AG04450 (cell line): Measurements from ENCODE around the gene MARCHF2. TPM values are rescaled to one million over a fixed set of nuclear protein-coding genes. Genes with fewer than 3 reads are reported as not detected.

ENCODE experiments used
- CTCF ChIA-PET: fragments of 300-600, 350-600 bp; formaldehyde crosslinking; extraction: SDS; loops from one replicate; lab custom pipeline; 2022; ENCODE audit warnings: antibody characterized with exemption, inconsistent platforms; lab: Charles Lee
- POLR2A ChIA-PET: fragments of 350-600 bp; formaldehyde crosslinking; extraction: SDS; loops from one replicate; lab custom pipeline; 2021; ENCODE audit warnings: antibody characterized with exemption, inconsistent platforms; lab: Yijun Ruan, JAX
- DNase-seq: peaks from one replicate; pipeline ENCODE4 v3.0.0-alpha.2; 2011; ENCODE audit warnings: low read depth, low spot score
- H3K27ac ChIP-seq: one replicate; pipeline ENCODE4 v1.5.1; 2012; ENCODE audit warnings: low read depth, low read length, control low read depth
- H3K27me3 ChIP-seq: one replicate; pipeline ENCODE4 v1.6.0; 2012; ENCODE audit warnings: low read length; ENCODE audit not compliant: control insufficient read depth, insufficient read depth
- H3K4me3 ChIP-seq: 2 replicates; pipeline ENCODE4 v1.5.1; 2011; ENCODE audit warnings: mild to moderate bottlenecking, low read depth, low read length, control low read depth
- H3K9me3 ChIP-seq: 2 replicates; pipeline ENCODE4 v1.5.1; 2012; ENCODE audit warnings: low read length; ENCODE audit not compliant: control insufficient read depth, insufficient read depth
- CTCF ChIP-seq: IDR thresholded peaks from 2 replicates; pipeline ENCODE4 v1.5.1; 2011; ENCODE audit warnings: low read depth, low read length, control low read depth, inconsistent platforms
- polyA minus RNA-seq: library from RNA; depleted of rRNA, polyadenylated mRNA; stranded (reverse); fragments of >200 nt; gene quantifications from 2 replicates; pipeline ENCODE4 v1.2.3, GENCODE V29; 2011; rRNA and poly(A)+ RNA removed
- polyA plus RNA-seq: library from polyadenylated mRNA; depleted of rRNA; stranded (reverse); fragments of >200 nt; gene quantifications from 2 replicates; pipeline ENCODE4 v1.2.3, GENCODE V29; 2011; rRNA removed

The MARCHF2 gene
- polyA plus RNA-seq (14.7 and 20.0 TPM in 2 replicates), polyA minus RNA-seq (14.4 and 16.5 TPM in 2 replicates)

GRCh38 chr19:8412783-8413628 is at the start of gene MARCHF2:
Gene MARCHF2, plus strand, starts transcription at chr19:8413305. Its CDS starts 8,536 bp downstream, at chr19:8421841.
- ChIA-PET POLR2A (interaction anchor here (0.6 to 2.3 kb wide), 12 partner anchors 11 to 170 kb away, joined by 3 to 16 read pairs (median 4); partner anchors contain the start of genes HNRNPM, NDUFA7, RPS28 and ZNF414), CTCF (interaction anchor here (0.5 to 2.9 kb wide), 37 partner anchors 8 to 229 kb away, joined by 3 to 21 read pairs (median 4); partner anchors contain the start of genes MYO1F, RAB11B and ZNF414)
- DNase-seq = peak; percentile 94
- no peaks in the 10 kb centered on the region for H3K9me3 ChIP-seq
- H3K27me3 ChIP-seq = no peaks in the 10 kb centered on the region
- peak within 1 kb of the TSS; percentile 68 for H3K4me3 ChIP-seq
- no peak within 1 kb of the TSS for H3K27ac ChIP-seq
- peak; percentile 62 for TF ChIP-seq CTCF

- Histone ChIP-seq H3K4me3 (peak within 1 kb of the TSS; percentile 56), H3K27ac (no peak within 1 kb of the TSS), H3K9me3 (peaks cover 5% of the 10 kb centered on the region; the same call in 1 of the 2 replicates), H3K27me3 (peaks cover 3% of the 10 kb centered on the region)
- TF ChIP-seq CTCF = peak; percentile 26; the same call in 1 of the 2 replicates
- POLR2A ChIA-PET = interaction anchor here (0.6 to 3.8 kb wide), 8 partner anchors 9 to 161 kb away, joined by 4 to 21 read pairs (median 6); partner anchors contain the start of genes RAB11B and ZNF414
- CTCF ChIA-PET = interaction anchor here (0.7 to 2.1 kb wide), 3 partner anchors 11 to 1629 kb away, joined by 6 to 12 read pairs (median 7); no protein-coding TSS in a partner anchor
- DNase-seq = no peak
Observed at GRCh38 chr19:8363803-8364771, 49.0 kb upstream of the MARCHF2 start, which contains the start of gene ANGPTL4. Gene ANGPTL4, plus strand, starts transcription at chr19:8364155. Its CDS starts 167 bp downstream, at chr19:8364322.

- POLR2A ChIA-PET = interaction anchor here (1.9 kb wide), 1 partner anchor 24 kb away, joined by 18 read pairs; the partner anchor contains the start of gene RAB11B
- no peak for DNase-seq
- Histone ChIP-seq H3K9me3 (peaks cover 5% of the 10 kb centered on the region; the same call in 1 of the 2 replicates), H3K4me3 (no peak overlapping the region), H3K27ac (no peak overlapping the region), H3K27me3 (peaks cover 3% of the 10 kb centered on the region)
- no peak for TF ChIP-seq CTCF
- CTCF ChIA-PET = interaction anchor here (1.2 to 2.3 kb wide), 2 partner anchors 12 to 13 kb away, joined by 4 to 17 read pairs; no protein-coding TSS in a partner anchor
Observed at GRCh38 chr19:8366121-8366581, 47.0 kb upstream of the MARCHF2 start.

GRCh38 chr19:8366961-8367326 is 46.2 kb upstream of the MARCHF2 start:
- peak overlapping the region; percentile 17; the same call in 1 of the 2 replicates for H3K4me3 ChIP-seq
- ChIA-PET CTCF (interaction anchor here (1.5 to 2.3 kb wide), 2 partner anchors 13 to 19 kb away, joined by 6 to 17 read pairs; no protein-coding TSS in a partner anchor), POLR2A (interaction anchor here (0.6 to 1.9 kb wide), 7 partner anchors 12 to 130 kb away, joined by 3 to 18 read pairs (median 7); partner anchors contain the start of gene RAB11B)
- DNase-seq = no peak
- TF ChIP-seq CTCF = no peak
- peaks cover 3% of the 10 kb centered on the region for H3K27me3 ChIP-seq
- peak overlapping the region; percentile 52 for H3K27ac ChIP-seq
- H3K9me3 ChIP-seq = peaks cover 5% of the 10 kb centered on the region; the same call in 1 of the 2 replicates
